Keratinocyte (primary cell): ENCODE data around the gene CHST8. TPM values are rescaled to one million over a fixed set of nuclear protein-coding genes. Genes with fewer than 3 reads are reported as not detected.

Experiments
- DNase-seq: peaks from one replicate; pipeline ENCODE4 v3.0.0-alpha.2; 2011; ENCODE audit warnings: low read depth, missing footprints, low spot score
- FAIRE-seq: peaks from 2 replicates; lab custom pipeline; 2011; peaks lifted over from hg19 to GRCh38; lab: Jason Lieb, UNC
- H2AFZ ChIP-seq: 2 replicates; pipeline ENCODE4 v1.6.0; 2012; ENCODE audit warnings: low read length, control low read depth, inconsistent platforms; ENCODE audit not compliant: control insufficient read depth
- H3K27ac ChIP-seq: 2 replicates; pipeline ENCODE4 v1.5.1; 2011; ENCODE audit warnings: low read length; ENCODE audit not compliant: control insufficient read depth, insufficient read depth
- H3K27me3 ChIP-seq: 3 replicates; pipeline ENCODE4 v1.6.0; 2011; ENCODE audit warnings: low read length; ENCODE audit not compliant: control insufficient read depth, insufficient read depth; ENCODE audit errors: extremely low read depth
- H3K36me3 ChIP-seq, 2 experiments: 2 replicates in 1 of 2; 3 replicates in 1 of 2; pipeline ENCODE4 v1.5.1; 2011; ENCODE audit warnings: low read length in 2 of 2, mild to moderate bottlenecking in 1 of 2; ENCODE audit not compliant: control insufficient read depth in 2 of 2, insufficient read depth in 2 of 2; ENCODE audit errors: extremely low read depth in 1 of 2
- H3K4me1 ChIP-seq: 3 replicates; pipeline ENCODE4 v1.5.1; 2011; ENCODE audit warnings: low read length; ENCODE audit not compliant: control insufficient read depth, insufficient read depth; ENCODE audit errors: extremely low read depth
- H3K4me2 ChIP-seq: 3 replicates; pipeline ENCODE4 v1.6.0; 2011; ENCODE audit warnings: low read depth, low read length; ENCODE audit not compliant: control insufficient read depth, insufficient read depth; ENCODE audit errors: extremely low read depth
- H3K4me3 ChIP-seq, 3 experiments: fragments of 200-600 bp in 1 of 3; sonication (generic) in 1 of 3; 2 replicates in 2 of 3; 3 replicates in 1 of 3; pipeline ENCODE4 v1.5.1; 2011 to 2016; ENCODE audit warnings: low read length in 3 of 3, mild to moderate bottlenecking in 3 of 3, control low read depth in 2 of 3, inconsistent platforms in 1 of 3, low read depth in 1 of 3, mixed read lengths in 1 of 3, mixed run types in 1 of 3, moderate library complexity in 1 of 3; ENCODE audit not compliant: control insufficient read depth in 2 of 3, insufficient read depth in 2 of 3; ENCODE audit errors: extremely low read depth in 1 of 3
- H3K79me2 ChIP-seq: 2 replicates; pipeline ENCODE4 v1.6.0; 2012; ENCODE audit warnings: low read length; ENCODE audit not compliant: control insufficient read depth, insufficient read depth
- H3K9ac ChIP-seq: 3 replicates; pipeline ENCODE4 v1.6.0; 2011; ENCODE audit warnings: low read length; ENCODE audit not compliant: control insufficient read depth, insufficient read depth; ENCODE audit errors: extremely low read depth
- H3K9me1 ChIP-seq: 3 replicates; pipeline ENCODE4 v1.6.0; 2011; ENCODE audit warnings: low read length; ENCODE audit not compliant: control insufficient read depth, insufficient read depth; ENCODE audit errors: extremely low read depth
- H3K9me3 ChIP-seq: 2 replicates; pipeline ENCODE4 v1.5.1; 2012; ENCODE audit warnings: low read depth, low read length; ENCODE audit not compliant: control insufficient read depth
- H4K20me1 ChIP-seq: 3 replicates; pipeline ENCODE4 v1.6.0; 2011; ENCODE audit warnings: low read length; ENCODE audit not compliant: control insufficient read depth, insufficient read depth; ENCODE audit errors: extremely low read depth
- CTCF ChIP-seq, 3 experiments: IDR thresholded peaks in 1 of 3; conservative IDR thresholded peaks in 1 of 3; optimal IDR thresholded peaks in 1 of 3; 2 replicates in 2 of 3; 3 replicates in 1 of 3; pipeline versions ENCODE3 to v1.5.1; 2011; ENCODE audit warnings: low read length in 3 of 3, mild to moderate bottlenecking in 3 of 3, moderate library complexity in 2 of 3, control low read depth in 1 of 3, inconsistent platforms in 1 of 3; ENCODE audit not compliant: insufficient read depth in 2 of 3; ENCODE audit errors: extremely low read depth in 1 of 3
- EZH2 ChIP-seq: IDR thresholded peaks from one replicate; pipeline ENCODE4 v1.6.1; 2012; ENCODE audit warnings: inconsistent platforms, mild to moderate bottlenecking, low read length, moderate library complexity
- dilution Hi-C: fragments of 300-500 bp; cut with MboI; formaldehyde crosslinking; loops from one replicate; pipeline ENCODE4 v1.7.0; 2020; ENCODE audit warnings: low sequenced_read_pairs; ENCODE audit not compliant: extremely low pct_ligation_motif_present
- polyA plus RNA-seq, 5 experiments: library from polyadenylated mRNA; depleted of rRNA in 3 of 5; stranded (reverse) in 3 of 5; stranded (forward) in 1 of 5; unstranded in 1 of 5; fragments of >200 nt; gene quantifications; 1 replicate in 1 of 5; 2 replicates in 3 of 5; 3 replicates in 1 of 5; pipeline versions ENCODE4 v1.2.1 to v1.2.3, GENCODE V29; 2011 to 2012; ENCODE audit warnings: missing spikeins in 2 of 5, low read depth in 1 of 5, low replicate concordance in 1 of 5

Gene CHST8
- polyA plus RNA-seq, 1 donor (not counting 4 experiments of a cell fraction or from before 2014, with no cell fraction given): not detected

GRCh38 chr19:33795370-33796163 is 173.8 kb downstream of the CHST8 start:
- no peaks in the 10 kb centered on the region for H3K9me1 ChIP-seq
- H3K4me2 ChIP-seq: peak overlapping the region; percentile 66
- peaks cover 4% of the 10 kb centered on the region for H3K4me1 ChIP-seq
- no peak for FAIRE-seq
- dilution Hi-C loops: no loop called here
- peak in 2 of 3 experiments; percentile 65 to 72 for TF ChIP-seq CTCF (optimal IDR thresholded peaks at IDR 0.05 in 1 of 3, IDR thresholded peaks at IDR 0.05 in 1 of 3, conservative IDR thresholded peaks at IDR 0.05 in 1 of 3; ENCODE audit: extremely low read depth in 1 of 3, insufficient read depth in 2 of 3, low read length in 3 of 3)
- no peak for TF ChIP-seq EZH2
- peak overlapping the region; percentile 68 for H3K27ac ChIP-seq
- no peaks in the 10 kb centered on the region for H3K9me3 ChIP-seq
- DNase-seq: no peak
- peak overlapping the region; percentile 81 for H3K9ac ChIP-seq
- H3K27me3 ChIP-seq: peaks cover 4% of the 10 kb centered on the region
- H4K20me1 ChIP-seq: no peaks in the 10 kb centered on the region
- peak overlapping the region; percentile 65 to 75 (median 66) for H3K4me3 ChIP-seq
- peaks cover 0 to 5% of the 10 kb centered on the region in 2 experiments for H3K36me3 ChIP-seq
- peak overlapping the region; percentile 60 for H2AFZ ChIP-seq
- no peaks in the 10 kb centered on the region for H3K79me2 ChIP-seq

- peak within 1 kb of the TSS; percentile 88 for H3K4me2 ChIP-seq
- no peaks in the 10 kb centered on the region for H3K9me1 ChIP-seq
- TF ChIP-seq EZH2 (no peak), CTCF (optimal IDR thresholded peaks at IDR 0.05 in 1 of 3, IDR thresholded peaks at IDR 0.05 in 1 of 3, conservative IDR thresholded peaks at IDR 0.05 in 1 of 3; ENCODE audit: extremely low read depth in 1 of 3, insufficient read depth in 2 of 3, low read length in 3 of 3) (no peak)
- DNase-seq: no peak
- H3K27ac ChIP-seq: peak within 1 kb of the TSS; percentile 68
- peak within 1 kb of the TSS; percentile 65 to 80 (median 76) for H3K4me3 ChIP-seq
- dilution Hi-C loops: no loop called here
- H3K27me3 ChIP-seq: peaks cover 4% of the 10 kb centered on the region
- H3K9me3 ChIP-seq: no peaks in the 10 kb centered on the region
- H3K79me2 ChIP-seq: no peaks in the 10 kb centered on the region
- H3K9ac ChIP-seq: peak within 1 kb of the TSS; percentile 81
- no peak for FAIRE-seq
- peaks cover 4 to 11% of the 10 kb centered on the region in 2 experiments for H3K36me3 ChIP-seq
- peak within 1 kb of the TSS; percentile 33 for H2AFZ ChIP-seq
- H3K4me1 ChIP-seq: peaks cover 4% of the 10 kb centered on the region
- no peaks in the 10 kb centered on the region for H4K20me1 ChIP-seq
Measured at GRCh38 chr19:33796164-33796875, 174.6 kb downstream of the CHST8 start, which contains the start of gene KCTD15. Gene KCTD15, plus strand, starts transcription at chr19:33796870. Its CDS starts 3,585 bp downstream, at chr19:33800455.
